B cell (primary cell): ENCODE data around the gene RANBP9.

ENCODE experiments used
- EZH2 ChIP-seq: IDR thresholded peaks from 2 replicates; pipeline ENCODE4 v1.6.1; 2012; ENCODE audit warnings: borderline replicate concordance, low read depth, mild to moderate bottlenecking, moderate library complexity, low read length; ENCODE audit not compliant: insufficient read depth, poor library complexity, severe bottlenecking
- TF ChIP-seq, protein P1 (sequence below): fragments of 200-600 bp; IDR thresholded peaks from one replicate; pipeline ENCODE4 v1.8.0; 2022; ENCODE audit warnings: antibody characterized with exemption, mild to moderate bottlenecking

DNA sequence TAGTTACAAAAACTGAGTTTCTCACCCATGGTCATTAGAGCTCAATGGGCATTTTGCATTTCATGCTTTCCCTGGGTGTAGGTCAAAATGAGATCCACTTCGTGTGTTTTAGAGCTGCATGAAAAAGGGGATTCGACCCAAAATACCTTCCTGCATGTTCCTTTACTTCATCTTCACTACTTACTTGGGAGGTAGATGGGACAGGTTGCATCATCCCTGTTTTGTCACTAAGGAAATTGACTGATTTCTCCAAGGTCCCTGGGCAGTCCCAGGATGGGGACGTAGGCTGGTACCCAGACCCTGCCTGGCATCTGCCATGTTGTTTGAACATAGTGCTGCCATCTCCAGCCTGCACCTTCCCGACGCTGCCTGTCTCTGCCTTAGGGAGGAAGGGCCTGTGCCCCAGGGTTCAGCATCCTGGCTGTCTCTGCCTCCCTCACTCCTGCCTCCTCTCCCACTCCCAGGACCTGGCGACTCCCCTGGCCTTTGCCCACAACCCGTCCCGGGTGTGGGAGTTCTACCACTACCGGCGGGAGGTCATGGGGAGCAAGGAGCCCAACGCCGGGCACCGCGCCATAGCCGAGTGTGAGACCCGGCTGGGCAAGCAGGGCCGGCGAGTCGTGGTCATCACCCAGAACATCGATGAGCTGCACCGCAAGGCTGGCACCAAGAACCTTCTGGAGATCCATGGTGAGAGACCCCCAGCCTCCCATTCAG lies 120.3 kb downstream of the RANBP9 start:
- TF ChIP-seq, protein P1, sequence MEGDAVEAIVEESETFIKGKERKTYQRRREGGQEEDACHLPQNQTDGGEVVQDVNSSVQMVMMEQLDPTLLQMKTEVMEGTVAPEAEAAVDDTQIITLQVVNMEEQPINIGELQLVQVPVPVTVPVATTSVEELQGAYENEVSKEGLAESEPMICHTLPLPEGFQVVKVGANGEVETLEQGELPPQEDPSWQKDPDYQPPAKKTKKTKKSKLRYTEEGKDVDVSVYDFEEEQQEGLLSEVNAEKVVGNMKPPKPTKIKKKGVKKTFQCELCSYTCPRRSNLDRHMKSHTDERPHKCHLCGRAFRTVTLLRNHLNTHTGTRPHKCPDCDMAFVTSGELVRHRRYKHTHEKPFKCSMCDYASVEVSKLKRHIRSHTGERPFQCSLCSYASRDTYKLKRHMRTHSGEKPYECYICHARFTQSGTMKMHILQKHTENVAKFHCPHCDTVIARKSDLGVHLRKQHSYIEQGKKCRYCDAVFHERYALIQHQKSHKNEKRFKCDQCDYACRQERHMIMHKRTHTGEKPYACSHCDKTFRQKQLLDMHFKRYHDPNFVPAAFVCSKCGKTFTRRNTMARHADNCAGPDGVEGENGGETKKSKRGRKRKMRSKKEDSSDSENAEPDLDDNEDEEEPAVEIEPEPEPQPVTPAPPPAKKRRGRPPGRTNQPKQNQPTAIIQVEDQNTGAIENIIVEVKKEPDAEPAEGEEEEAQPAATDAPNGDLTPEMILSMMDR: no peak
- no peak for TF ChIP-seq EZH2
